ENCODE data around the gene FRS3.

The FRS3 gene

GRCh38 chr6:41759905-41760579 lies 19.7 kb downstream of the FRS3 start:
- Histone ChIP-seq H3K4me3 (ENCODE audit: insufficient read depth in 1 of 2, low read depth in 1 of 2, low read length in 2 of 2) (no peak overlapping the region), H3K9me3 (ENCODE audit: control insufficient read depth, low read length) (no peaks in the 10 kb centered on the region), H2BK120ac (ENCODE audit: low read depth, low read length) (no peak overlapping the region), H4K91ac (ENCODE audit: low read length) (no peak overlapping the region), H3K14ac (ENCODE audit: low read length in 2 of 2) (peak overlapping the region in 1 of 2 experiments; percentile 10), H3K9ac (ENCODE audit: low read length) (no peak overlapping the region), H3K4ac (ENCODE audit: low read depth in 1 of 2, low read length in 2 of 2) (no peak overlapping the region), H2BK12ac (ENCODE audit: low read length in 2 of 2) (no peak overlapping the region), H3K79me1 (replicated peaks; ENCODE audit: low read length, poor library complexity, severe bottlenecking) (no peaks in the 10 kb centered on the region), H3K18ac (ENCODE audit: low read depth in 1 of 2, low read length in 2 of 2) (no peak overlapping the region), H3K27ac (ENCODE audit: low read length, poor library complexity, severe bottlenecking) (no peak overlapping the region), H4K8ac (ENCODE audit: low read length) (no peak overlapping the region), H2BK15ac (ENCODE audit: low read depth, poor library complexity, severe bottlenecking) (no peak overlapping the region), H2AFZ (ENCODE audit: low read depth, low read length) (no peak overlapping the region), H3K4me1 (ENCODE audit: control insufficient read depth, insufficient read depth, low read depth, low read length) (peaks cover 5% of the 10 kb centered on the region), H3K36me3 (ENCODE audit: control insufficient read depth in 1 of 2, insufficient read depth in 2 of 2, low read depth in 1 of 2, low read length in 2 of 2) (no peaks in the 10 kb centered on the region), H2AK5ac (ENCODE audit: low read length, severe bottlenecking) (no peak overlapping the region), H2BK5ac (ENCODE audit: low read depth, low read length, poor library complexity, severe bottlenecking) (no peak overlapping the region), H3K4me2 (ENCODE audit: low read length, poor library complexity, severe bottlenecking) (no peak overlapping the region), H3K23ac (ENCODE audit: low read length in 2 of 2) (no peak overlapping the region), H3K27me3 (ENCODE audit: control insufficient read depth in 1 of 2, insufficient read depth in 1 of 2, low read length in 2 of 2) (peaks cover 0 to 27% of the 10 kb centered on the region in 2 experiments)
- 72% methylated on average over 2 of the region's 2 CpGs for WGBS
- DNase-seq, result no peak

GRCh38 chr6:41759106-41759904 lies 20.4 kb downstream of the FRS3 start:
- no peak overlapping the region for H3K4me3 ChIP-seq (ENCODE audit: insufficient read depth in 1 of 2, low read depth in 1 of 2, low read length in 2 of 2)
- no peak overlapping the region for H2BK12ac ChIP-seq (ENCODE audit: low read length in 2 of 2)
- peak overlapping the region in 1 of 2 experiments; percentile 21 for H3K18ac ChIP-seq (ENCODE audit: low read depth in 1 of 2, low read length in 2 of 2)
- 88% methylated on average over 12 of the region's 13 CpGs for WGBS
- H4K91ac ChIP-seq (ENCODE audit: low read length), result no peak overlapping the region
- peaks cover 5% of the 10 kb centered on the region for H3K4me1 ChIP-seq (ENCODE audit: control insufficient read depth, insufficient read depth, low read depth, low read length)
- no peak overlapping the region for H3K27ac ChIP-seq (ENCODE audit: low read length, poor library complexity, severe bottlenecking)
- no peak overlapping the region for H2BK15ac ChIP-seq (ENCODE audit: low read depth, poor library complexity, severe bottlenecking)
- H2AK5ac ChIP-seq (ENCODE audit: low read length, severe bottlenecking), result no peak overlapping the region
- peaks cover 0 to 31% of the 10 kb centered on the region in 2 experiments for H3K27me3 ChIP-seq (ENCODE audit: control insufficient read depth in 1 of 2, insufficient read depth in 1 of 2, low read length in 2 of 2)
- H2BK5ac ChIP-seq (ENCODE audit: low read depth, low read length, poor library complexity, severe bottlenecking), result no peak overlapping the region
- H3K9me3 ChIP-seq (ENCODE audit: control insufficient read depth, low read length), result no peaks in the 10 kb centered on the region
- no peaks in the 10 kb centered on the region for H3K79me1 ChIP-seq (replicated peaks; ENCODE audit: low read length, poor library complexity, severe bottlenecking)
- H4K8ac ChIP-seq (ENCODE audit: low read length), result no peak overlapping the region
- no peak overlapping the region for H3K23ac ChIP-seq (ENCODE audit: low read length in 2 of 2)
- H3K14ac ChIP-seq (ENCODE audit: low read length in 2 of 2), result no peak overlapping the region
- H2AFZ ChIP-seq (ENCODE audit: low read depth, low read length), result no peak overlapping the region
- no peak overlapping the region for H3K4ac ChIP-seq (ENCODE audit: low read depth in 1 of 2, low read length in 2 of 2)
- no peak overlapping the region for H3K9ac ChIP-seq (ENCODE audit: low read length)
- no peak overlapping the region for H3K4me2 ChIP-seq (ENCODE audit: low read length, poor library complexity, severe bottlenecking)
- H3K36me3 ChIP-seq (ENCODE audit: control insufficient read depth in 1 of 2, insufficient read depth in 2 of 2, low read depth in 1 of 2, low read length in 2 of 2), result no peaks in the 10 kb centered on the region
- H2BK120ac ChIP-seq (ENCODE audit: low read depth, low read length), result no peak overlapping the region
- DNase-seq, result no peak

DNA sequence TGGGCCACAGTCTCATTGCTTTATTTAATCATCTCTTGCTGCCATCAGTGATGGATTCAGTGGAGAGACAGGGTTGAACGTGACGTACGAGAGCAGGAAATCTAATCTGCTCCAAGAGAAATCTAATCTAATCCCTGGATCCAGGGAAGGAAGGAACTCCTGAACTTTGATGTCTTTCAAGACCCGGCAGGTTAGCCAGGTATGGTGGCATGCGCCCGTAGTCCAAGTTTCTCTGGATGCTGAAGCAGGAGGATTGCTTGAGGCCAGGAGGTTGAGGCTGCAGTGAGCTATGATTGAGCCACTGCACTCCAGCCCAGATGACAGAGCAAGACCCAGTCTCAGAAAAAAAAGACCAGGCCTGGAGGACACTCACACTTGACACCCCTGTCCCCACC lies 21.1 kb downstream of the FRS3 start:
- Histone ChIP-seq H2BK15ac (ENCODE audit: low read depth, poor library complexity, severe bottlenecking) (no peak overlapping the region), H2AK5ac (ENCODE audit: low read length, severe bottlenecking) (no peak overlapping the region), H3K27me3 (ENCODE audit: control insufficient read depth in 1 of 2, insufficient read depth in 1 of 2, low read length in 2 of 2) (peaks cover 5 to 38% of the 10 kb centered on the region in 2 experiments), H3K9me3 (ENCODE audit: control insufficient read depth, low read length) (no peaks in the 10 kb centered on the region), H3K4me2 (ENCODE audit: low read length, poor library complexity, severe bottlenecking) (no peak overlapping the region), H3K18ac (ENCODE audit: low read depth in 1 of 2, low read length in 2 of 2) (peak overlapping the region in 1 of 2 experiments; percentile 21), H2BK5ac (ENCODE audit: low read depth, low read length, poor library complexity, severe bottlenecking) (no peak overlapping the region), H3K4me1 (ENCODE audit: control insufficient read depth, insufficient read depth, low read depth, low read length) (peaks cover 5% of the 10 kb centered on the region), H2AFZ (ENCODE audit: low read depth, low read length) (no peak overlapping the region), H3K79me1 (replicated peaks; ENCODE audit: low read length, poor library complexity, severe bottlenecking) (no peaks in the 10 kb centered on the region), H3K36me3 (ENCODE audit: control insufficient read depth in 1 of 2, insufficient read depth in 2 of 2, low read depth in 1 of 2, low read length in 2 of 2) (no peaks in the 10 kb centered on the region), H4K8ac (ENCODE audit: low read length) (no peak overlapping the region), H2BK120ac (ENCODE audit: low read depth, low read length) (no peak overlapping the region), H3K4me3 (ENCODE audit: insufficient read depth in 1 of 2, low read depth in 1 of 2, low read length in 2 of 2) (no peak overlapping the region), H2BK12ac (ENCODE audit: low read length in 2 of 2) (no peak overlapping the region), H3K27ac (ENCODE audit: low read length, poor library complexity, severe bottlenecking) (no peak overlapping the region), H4K91ac (ENCODE audit: low read length) (no peak overlapping the region), H3K14ac (ENCODE audit: low read length in 2 of 2) (no peak overlapping the region), H3K23ac (ENCODE audit: low read length in 2 of 2) (no peak overlapping the region), H3K9ac (ENCODE audit: low read length) (no peak overlapping the region), H3K4ac (ENCODE audit: low read depth in 1 of 2, low read length in 2 of 2) (no peak overlapping the region)
- WGBS, result 94% methylated on average over 6 of the region's 6 CpGs
- DNase-seq, result no peak

GRCh38 chr6:41757931-41758640 lies 21.6 kb downstream of the FRS3 start:
- Histone ChIP-seq H3K4me1 (ENCODE audit: control insufficient read depth, insufficient read depth, low read depth, low read length) (peaks cover 5% of the 10 kb centered on the region), H3K79me1 (replicated peaks; ENCODE audit: low read length, poor library complexity, severe bottlenecking) (no peaks in the 10 kb centered on the region), H3K27me3 (ENCODE audit: control insufficient read depth in 1 of 2, insufficient read depth in 1 of 2, low read length in 2 of 2) (peaks cover 10 to 41% of the 10 kb centered on the region in 2 experiments), H3K4me3 (ENCODE audit: insufficient read depth in 1 of 2, low read depth in 1 of 2, low read length in 2 of 2) (no peak overlapping the region), H3K9ac (ENCODE audit: low read length) (no peak overlapping the region), H4K91ac (ENCODE audit: low read length) (no peak overlapping the region), H3K18ac (ENCODE audit: low read depth in 1 of 2, low read length in 2 of 2) (no peak overlapping the region), H2BK12ac (ENCODE audit: low read length in 2 of 2) (no peak overlapping the region), H4K8ac (ENCODE audit: low read length) (no peak overlapping the region), H2BK15ac (ENCODE audit: low read depth, poor library complexity, severe bottlenecking) (no peak overlapping the region), H3K36me3 (ENCODE audit: control insufficient read depth in 1 of 2, insufficient read depth in 2 of 2, low read depth in 1 of 2, low read length in 2 of 2) (no peaks in the 10 kb centered on the region), H3K27ac (ENCODE audit: low read length, poor library complexity, severe bottlenecking) (no peak overlapping the region), H2BK120ac (ENCODE audit: low read depth, low read length) (no peak overlapping the region), H2AFZ (ENCODE audit: low read depth, low read length) (no peak overlapping the region), H3K4me2 (ENCODE audit: low read length, poor library complexity, severe bottlenecking) (no peak overlapping the region), H3K9me3 (ENCODE audit: control insufficient read depth, low read length) (no peaks in the 10 kb centered on the region), H2BK5ac (ENCODE audit: low read depth, low read length, poor library complexity, severe bottlenecking) (no peak overlapping the region), H3K23ac (ENCODE audit: low read length in 2 of 2) (no peak overlapping the region), H3K4ac (ENCODE audit: low read depth in 1 of 2, low read length in 2 of 2) (no peak overlapping the region), H3K14ac (ENCODE audit: low read length in 2 of 2) (no peak overlapping the region), H2AK5ac (ENCODE audit: low read length, severe bottlenecking) (no peak overlapping the region)
- no peak for DNase-seq
- WGBS, result 71% methylated on average over 7 of the region's 8 CpGs
